ENCODE data around the gene TMEM204. TPM values are rescaled to one million over a fixed set of nuclear protein-coding genes. Genes with fewer than 3 reads are reported as not detected.

Gene TMEM204
- total RNA-seq = 10 to 100 TPM; 10.3 to 17.6 TPM

DNA sequence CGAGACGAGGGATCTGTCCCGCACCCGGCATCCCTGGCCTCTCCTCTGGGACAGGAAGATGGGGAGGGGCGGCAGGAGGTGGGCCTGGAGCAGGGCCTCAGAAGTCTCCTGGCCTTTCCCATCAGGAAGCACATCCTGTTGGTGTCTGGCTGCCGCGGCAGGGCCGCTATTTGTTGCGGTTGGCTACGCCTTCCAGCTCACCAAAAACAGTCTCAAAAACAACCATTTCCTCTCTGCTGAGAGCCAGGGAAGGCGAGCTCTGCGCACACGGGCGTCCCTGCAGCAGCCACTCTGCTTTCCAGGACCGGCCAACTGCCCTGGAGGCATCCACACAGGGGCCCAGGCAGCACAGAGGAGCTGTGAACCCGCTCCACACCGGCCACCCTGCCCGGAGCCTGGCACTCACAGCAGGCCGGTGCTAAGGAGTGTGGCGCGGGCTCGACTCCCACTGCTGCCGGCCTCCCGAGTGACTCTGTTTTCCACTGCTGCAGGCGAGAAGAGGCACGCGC lies at the start of gene TMEM204:
TMEM204 (plus strand) TSS at position 224 of the 509 bp plus-strand sequence. CDS start 610 bp downstream, outside the sequence.
- Mint-ChIP-seq H3K27ac (peak within 1 kb of the TSS; percentile 89 to 94), H3K9me3 (no peaks in the 10 kb centered on the region), H3K36me3 (peaks cover 31 to 36% of the 10 kb centered on the region in 2 donors)
- ATAC-seq (peak; percentile 21 to 38), DNase-seq (ENCODE audit: low spot score in 2 of 2) (no peak)

- no peak for DNase-seq (ENCODE audit: low spot score in 2 of 2)
- H3K9me3 Mint-ChIP-seq = no peaks in the 10 kb centered on the region
- H3K36me3 Mint-ChIP-seq = no peaks in the 10 kb centered on the region
- ATAC-seq = no peak
- no peak overlapping the region for H3K27ac Mint-ChIP-seq
Observed at GRCh38 chr16:1485847-1486496, 47.5 kb upstream of the TMEM204 start.

- no peaks in the 10 kb centered on the region for H3K36me3 Mint-ChIP-seq
- no peak for ATAC-seq
- H3K9me3 Mint-ChIP-seq = no peaks in the 10 kb centered on the region
- no peak overlapping the region for H3K27ac Mint-ChIP-seq
- DNase-seq (ENCODE audit: low spot score in 2 of 2) = no peak
Observed at GRCh38 chr16:1486551-1487390, 46.7 kb upstream of the TMEM204 start.

DNA sequence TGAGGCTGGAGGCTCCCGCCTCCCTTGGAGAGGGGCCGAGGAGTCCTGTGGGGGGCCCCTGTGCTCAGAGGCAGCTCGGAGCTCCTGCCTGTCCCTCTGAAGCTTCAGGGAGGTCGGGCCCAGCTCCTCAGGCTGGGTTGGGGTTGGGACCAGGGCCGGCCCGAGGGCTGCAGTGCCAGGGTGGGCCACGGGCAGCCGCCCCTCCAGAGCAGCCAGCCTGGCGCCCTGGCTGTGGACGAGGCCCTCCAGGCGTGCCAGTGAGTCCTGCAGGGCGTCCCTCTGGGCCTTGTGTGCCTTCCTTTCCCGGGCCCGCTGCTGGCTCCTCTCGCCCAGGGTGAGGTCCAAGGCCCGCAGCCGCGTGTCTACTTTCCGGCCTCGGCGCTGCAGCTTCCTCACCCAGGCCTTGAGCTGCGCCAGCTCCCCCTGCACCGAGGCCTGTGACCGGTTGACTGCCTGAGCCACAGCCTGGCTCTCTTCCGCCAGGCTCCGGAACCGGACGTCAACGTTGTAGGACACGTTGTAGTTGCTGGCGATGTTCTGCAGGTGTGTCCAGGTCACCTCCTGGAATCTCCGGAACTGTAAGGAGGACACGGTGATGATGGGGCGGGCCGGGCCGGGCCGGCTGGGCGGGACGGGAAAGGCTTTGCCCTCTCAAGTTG lies 45.9 kb upstream of the TMEM204 start:
- no peak for ATAC-seq
- H3K9me3 Mint-ChIP-seq = no peaks in the 10 kb centered on the region
- peaks cover 0 to under 1% of the 10 kb centered on the region in 2 donors for H3K36me3 Mint-ChIP-seq
- H3K27ac Mint-ChIP-seq = no peak overlapping the region
- no peak for DNase-seq (ENCODE audit: low spot score in 2 of 2)

- Mint-ChIP-seq H3K9me3 (no peaks in the 10 kb centered on the region), H3K27ac (no peak overlapping the region), H3K36me3 (peaks cover 0 to 6% of the 10 kb centered on the region in 2 donors)
- no peak for DNase-seq (ENCODE audit: low spot score in 2 of 2)
- no peak for ATAC-seq
Observed at GRCh38 chr16:1488054-1488601, 45.3 kb upstream of the TMEM204 start.

DNA sequence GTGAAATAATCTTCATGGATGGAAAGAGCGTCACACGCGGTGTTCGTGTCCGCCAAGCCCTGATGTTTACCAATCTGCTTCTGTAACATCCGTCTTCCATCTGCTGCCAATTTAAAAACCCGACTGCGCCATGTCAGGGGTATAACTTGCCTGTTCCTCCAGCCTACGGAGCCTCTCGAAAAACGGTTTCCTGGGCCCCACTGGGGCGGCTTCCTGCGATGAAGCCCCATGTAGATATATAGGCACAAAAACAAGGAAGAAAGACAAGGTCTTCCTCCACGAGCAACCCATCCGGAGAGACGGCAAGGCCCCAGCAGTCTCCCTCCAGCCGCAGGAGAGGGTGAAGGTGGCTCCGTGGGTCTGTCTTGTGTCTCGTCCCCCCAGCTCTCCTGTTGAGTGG lies 44.8 kb upstream of the TMEM204 start, which contains the start of gene PTX4:
PTX4 (minus strand) TSS at position 326 of the 400 bp plus-strand sequence; CDS start at position 291, 35 bp downstream.
- peaks cover 0 to 7% of the 10 kb centered on the region in 2 donors for H3K36me3 Mint-ChIP-seq
- H3K27ac Mint-ChIP-seq = peak within 1 kb of the TSS in 1 of 2 donors; percentile 77
- DNase-seq (ENCODE audit: low spot score in 2 of 2) (no peak), ATAC-seq (no peak)
- no peaks in the 10 kb centered on the region for H3K9me3 Mint-ChIP-seq

DNA sequence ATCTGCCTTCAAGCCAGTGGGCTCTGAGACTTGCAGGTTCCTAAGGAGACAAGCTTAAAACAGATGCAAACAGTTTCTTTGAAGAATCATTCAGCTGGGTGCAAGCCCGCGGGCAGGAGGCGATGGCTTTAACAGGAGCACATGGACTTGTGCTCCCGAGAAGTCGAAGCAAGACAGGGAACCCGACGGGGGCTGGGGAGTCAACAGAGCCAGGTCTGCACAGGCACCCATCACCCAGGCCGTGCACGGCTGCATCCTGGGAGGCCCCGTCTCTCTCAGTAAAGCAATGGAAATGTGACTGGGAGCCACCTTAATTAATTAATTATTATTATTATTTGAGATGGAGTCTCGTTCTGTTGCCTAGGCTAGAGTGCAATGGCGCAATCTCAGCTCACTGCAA lies 44.4 kb upstream of the TMEM204 start:
- no peak for DNase-seq (ENCODE audit: low spot score in 2 of 2)
- Mint-ChIP-seq H3K36me3 (peaks cover 4 to 7% of the 10 kb centered on the region in 2 donors), H3K27ac (no peak overlapping the region), H3K9me3 (no peaks in the 10 kb centered on the region)
- no peak for ATAC-seq

DNA sequence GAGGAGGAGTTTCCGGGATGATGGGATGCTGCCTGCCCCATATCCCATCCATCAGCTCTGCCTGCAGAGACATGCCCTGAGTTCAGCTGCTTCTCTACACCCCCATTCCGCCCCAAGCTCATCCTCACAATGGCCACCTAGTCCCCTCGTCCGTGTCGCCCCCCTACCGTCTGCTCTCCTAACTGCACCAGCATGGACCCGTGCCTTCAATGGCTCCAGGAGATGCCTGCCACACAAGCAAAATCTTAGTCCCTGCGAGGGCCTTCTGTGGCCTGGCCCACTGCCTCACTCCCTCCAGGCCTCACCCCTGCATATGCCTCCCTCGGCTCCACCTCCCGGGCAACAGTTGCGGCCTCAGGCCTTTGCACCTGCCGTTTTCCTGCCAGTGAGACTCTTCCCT lies 42.1 kb upstream of the TMEM204 start:
- H3K27ac Mint-ChIP-seq = peak overlapping the region in 1 of 2 donors; percentile 22
- H3K36me3 Mint-ChIP-seq = peaks cover 6 to 7% of the 10 kb centered on the region in 2 donors
- H3K9me3 Mint-ChIP-seq = no peaks in the 10 kb centered on the region
- DNase-seq (ENCODE audit: low spot score in 2 of 2) (no peak), ATAC-seq (no peak)

- H3K27ac Mint-ChIP-seq = peak overlapping the region; percentile 94 to 99
- ATAC-seq = no peak
- H3K9me3 Mint-ChIP-seq = no peaks in the 10 kb centered on the region
- no peak for DNase-seq (ENCODE audit: low spot score in 2 of 2)
- H3K36me3 Mint-ChIP-seq = peaks cover 6 to 7% of the 10 kb centered on the region in 2 donors
Observed at GRCh38 chr16:1492082-1492922, 41.2 kb upstream of the TMEM204 start.

DNA sequence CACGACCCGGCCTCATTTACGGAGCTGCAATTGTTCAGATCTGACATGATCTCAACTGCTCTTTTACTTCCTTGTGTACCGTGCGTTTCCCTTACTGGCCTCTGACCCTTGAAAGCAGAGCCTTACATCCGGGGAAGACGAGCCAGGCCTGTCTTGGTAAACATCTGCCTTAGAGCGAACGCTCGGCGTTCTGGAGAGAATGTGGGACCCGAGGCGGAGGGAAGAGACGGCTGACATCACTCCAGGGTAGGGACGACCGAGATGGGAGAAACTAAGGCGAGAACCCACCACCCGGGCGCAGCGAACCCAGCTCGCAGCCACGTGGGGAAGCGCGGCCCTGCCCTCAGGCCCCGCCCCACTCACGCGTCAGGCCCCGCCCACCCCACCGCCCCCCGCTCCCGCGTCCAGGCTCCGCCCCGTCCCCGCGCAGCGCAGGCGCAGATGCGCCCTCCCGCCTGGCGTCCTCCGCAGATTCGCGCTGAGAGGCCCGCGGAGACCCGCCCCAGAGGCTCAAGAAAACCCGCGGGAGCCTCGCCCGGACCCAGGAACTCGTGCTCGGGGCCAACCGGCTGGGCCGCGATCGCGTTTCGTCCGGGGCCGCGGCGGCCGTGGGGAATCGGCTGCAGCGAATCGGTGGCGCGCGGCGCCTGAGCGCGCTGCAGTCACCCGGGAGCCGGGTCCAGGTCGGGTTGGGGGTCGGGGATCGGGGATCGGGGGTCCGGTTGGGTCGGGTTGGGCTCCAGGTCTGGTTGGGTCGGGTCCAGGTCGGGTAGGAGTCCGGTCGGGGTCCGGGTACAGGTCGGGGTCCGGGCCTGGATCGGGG lies 40.3 kb upstream of the TMEM204 start, which contains the start of gene TELO2:
TELO2 (plus strand) TSS at position 438 of the 823 bp plus-strand sequence. CDS start 922 bp downstream, outside the sequence.
- DNase-seq (ENCODE audit: low spot score in 2 of 2) = peak; percentile 89 to 91
- peak within 1 kb of the TSS; percentile 94 to 99 for H3K27ac Mint-ChIP-seq
- no peaks in the 10 kb centered on the region for H3K9me3 Mint-ChIP-seq
- peak; percentile 85 to 88 for ATAC-seq
- peaks cover 7% of the 10 kb centered on the region in 2 donors for H3K36me3 Mint-ChIP-seq

DNA sequence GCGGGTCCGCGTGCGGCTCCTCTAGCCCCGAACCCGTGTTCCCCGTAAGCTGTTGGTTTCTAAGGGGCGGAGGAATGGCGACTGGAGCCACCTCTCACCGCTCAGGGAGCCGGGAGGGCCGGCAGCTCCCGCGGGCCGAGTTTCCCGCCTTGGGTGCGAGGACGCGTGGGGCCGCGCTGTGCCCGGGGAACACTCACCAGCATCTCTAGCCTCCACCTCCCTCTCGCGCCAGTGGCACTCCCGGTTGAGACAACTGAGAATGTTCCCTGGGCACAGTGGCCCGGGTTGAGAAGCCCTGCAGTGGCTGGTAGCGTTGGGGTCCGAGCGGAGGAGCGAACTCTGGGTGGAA lies 39.7 kb upstream of the TMEM204 start:
- Mint-ChIP-seq H3K9me3 (no peaks in the 10 kb centered on the region), H3K36me3 (peaks cover 7 to 13% of the 10 kb centered on the region in 2 donors), H3K27ac (peak overlapping the region; percentile 94 to 95)
- ATAC-seq (peak; percentile 14 to 15), DNase-seq (ENCODE audit: low spot score in 2 of 2) (no peak)

DNA sequence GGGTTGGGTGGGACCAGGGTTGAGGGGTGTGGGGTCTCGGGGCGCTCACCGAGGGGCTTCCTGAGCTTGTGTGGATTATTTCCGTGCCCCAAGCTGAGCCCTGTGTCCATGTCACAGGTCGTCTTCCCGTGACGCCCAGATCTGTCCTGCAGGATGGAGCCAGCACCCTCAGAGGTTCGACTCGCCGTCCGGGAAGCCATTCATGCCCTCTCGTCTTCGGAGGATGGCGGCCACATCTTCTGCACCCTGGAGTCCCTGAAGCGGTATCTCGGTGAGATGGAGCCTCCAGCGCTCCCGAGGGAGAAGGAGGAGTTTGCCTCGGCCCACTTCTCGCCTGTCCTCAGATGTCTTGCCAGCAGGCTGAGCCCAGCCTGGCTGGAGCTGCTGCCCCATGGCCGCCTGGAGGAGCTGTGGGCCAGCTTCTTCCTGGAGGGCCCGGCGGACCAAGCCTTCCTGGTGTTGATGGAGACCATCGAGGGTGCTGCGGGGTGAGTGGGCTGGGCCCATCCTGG lies 39.3 kb upstream of the TMEM204 start:
- DNase-seq (ENCODE audit: low spot score in 2 of 2) (no peak), ATAC-seq (no peak)
- peaks cover 7 to 13% of the 10 kb centered on the region in 2 donors for H3K36me3 Mint-ChIP-seq
- H3K9me3 Mint-ChIP-seq = no peaks in the 10 kb centered on the region
- peak overlapping the region; percentile 94 to 95 for H3K27ac Mint-ChIP-seq

DNA sequence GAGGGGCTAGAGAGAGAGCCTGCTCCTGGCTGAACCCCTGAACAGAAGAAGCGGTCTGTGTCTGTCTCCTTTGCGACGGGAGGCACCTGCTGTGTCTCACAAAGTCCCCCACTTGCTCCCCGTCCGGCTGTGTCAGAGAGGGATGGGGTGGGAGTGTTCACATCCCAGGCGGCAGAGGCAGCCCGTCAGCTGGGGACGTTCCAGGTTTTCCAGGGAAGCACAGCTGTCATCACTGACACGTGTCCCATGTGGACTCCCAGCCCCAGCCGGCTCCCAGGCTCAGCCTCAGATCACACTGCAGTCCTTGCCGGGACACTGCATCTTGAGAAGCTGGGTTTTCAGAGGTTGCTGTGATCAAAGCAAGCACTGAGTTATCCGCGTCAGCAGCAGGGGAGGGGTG lies 38.8 kb upstream of the TMEM204 start:
- no peak for DNase-seq (ENCODE audit: low spot score in 2 of 2)
- H3K9me3 Mint-ChIP-seq = no peaks in the 10 kb centered on the region
- peak overlapping the region in 1 of 2 donors; percentile 94 for H3K27ac Mint-ChIP-seq
- peaks cover 7 to 13% of the 10 kb centered on the region in 2 donors for H3K36me3 Mint-ChIP-seq
- no peak for ATAC-seq

DNA sequence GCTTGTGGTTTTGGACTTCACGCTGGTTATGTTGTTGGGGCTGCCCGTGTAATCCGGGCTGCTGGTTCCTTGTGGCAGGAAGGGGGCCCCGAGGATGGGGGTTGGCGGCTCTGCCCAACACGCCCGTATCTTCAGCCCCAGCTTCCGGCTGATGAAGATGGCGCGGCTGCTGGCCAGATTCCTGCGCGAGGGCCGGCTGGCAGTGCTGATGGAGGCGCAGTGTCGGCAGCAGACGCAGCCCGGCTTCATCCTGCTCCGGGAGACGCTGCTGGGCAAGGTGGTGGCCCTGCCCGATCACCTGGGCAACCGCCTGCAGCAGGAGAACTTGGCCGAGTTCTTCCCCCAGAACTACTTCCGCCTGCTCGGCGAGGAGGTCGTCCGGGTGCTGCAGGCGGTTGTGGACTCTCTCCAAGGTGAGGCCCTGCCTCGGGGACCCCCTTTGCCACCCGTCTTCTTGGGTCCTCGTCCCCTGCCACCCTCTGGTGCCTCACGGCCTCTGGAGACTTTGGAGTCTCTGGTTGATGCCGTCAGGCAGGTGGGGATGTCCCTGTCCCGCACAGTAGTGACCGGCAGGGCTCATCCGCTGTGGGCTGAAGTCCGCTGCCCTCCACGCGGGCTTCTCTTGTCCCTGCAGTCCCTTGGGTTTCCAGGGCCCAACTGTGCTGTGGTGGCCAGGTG lies 38.1 kb upstream of the TMEM204 start:
- peak overlapping the region in 1 of 2 donors; percentile 60 for H3K27ac Mint-ChIP-seq
- H3K36me3 Mint-ChIP-seq = peaks cover 7 to 13% of the 10 kb centered on the region in 2 donors
- ATAC-seq (no peak), DNase-seq (ENCODE audit: low spot score in 2 of 2) (no peak)
- H3K9me3 Mint-ChIP-seq = no peaks in the 10 kb centered on the region

Data from activated naive CD4-positive, alpha-beta T cell treated with anti-CD3 and anti-CD28 coated beads, Interleukin-2, amount 50 U/mL, for 72 hours (primary cell).